ENCODE measurements around the gene ZNF385B.

- TF ChIP-seq, protein P1, sequence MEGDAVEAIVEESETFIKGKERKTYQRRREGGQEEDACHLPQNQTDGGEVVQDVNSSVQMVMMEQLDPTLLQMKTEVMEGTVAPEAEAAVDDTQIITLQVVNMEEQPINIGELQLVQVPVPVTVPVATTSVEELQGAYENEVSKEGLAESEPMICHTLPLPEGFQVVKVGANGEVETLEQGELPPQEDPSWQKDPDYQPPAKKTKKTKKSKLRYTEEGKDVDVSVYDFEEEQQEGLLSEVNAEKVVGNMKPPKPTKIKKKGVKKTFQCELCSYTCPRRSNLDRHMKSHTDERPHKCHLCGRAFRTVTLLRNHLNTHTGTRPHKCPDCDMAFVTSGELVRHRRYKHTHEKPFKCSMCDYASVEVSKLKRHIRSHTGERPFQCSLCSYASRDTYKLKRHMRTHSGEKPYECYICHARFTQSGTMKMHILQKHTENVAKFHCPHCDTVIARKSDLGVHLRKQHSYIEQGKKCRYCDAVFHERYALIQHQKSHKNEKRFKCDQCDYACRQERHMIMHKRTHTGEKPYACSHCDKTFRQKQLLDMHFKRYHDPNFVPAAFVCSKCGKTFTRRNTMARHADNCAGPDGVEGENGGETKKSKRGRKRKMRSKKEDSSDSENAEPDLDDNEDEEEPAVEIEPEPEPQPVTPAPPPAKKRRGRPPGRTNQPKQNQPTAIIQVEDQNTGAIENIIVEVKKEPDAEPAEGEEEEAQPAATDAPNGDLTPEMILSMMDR (IDR thresholded peaks at IDR 0.05), result no peak
- TF ChIP-seq EP300 (IDR thresholded peaks at IDR 0.05) (no peak), POLR2A (IDR thresholded peaks at IDR 0.05) (no peak), POLR2AphosphoS5 (IDR thresholded peaks at IDR 0.05) (no peak)
Measured at GRCh38 chr2:179443180-179443579, 418.2 kb downstream of the ZNF385B start.
